Right lobe of liver (tissue), 4 donors: ENCODE results near the gene DAPK1.

Source experiments
- POLR2A ChIP-seq: fragments of 450-650 bp; IDR thresholded peaks from one replicate; pipeline ENCODE4 v1.6.1; 2017; ENCODE audit warnings: antibody characterized with exemption, mild to moderate bottlenecking
- TF ChIP-seq, protein P1 (sequence below), 4 donors: fragments of 200-600 bp in 3 of 4; fragments of 450-650 bp in 1 of 4; IDR thresholded peaks; one replicate each; pipeline versions ENCODE4 v1.5.1 to v1.8.0; 2016 to 2022; ENCODE audit warnings: antibody characterized with exemption in 4 of 4, mild to moderate bottlenecking in 2 of 4
- donor health status: DM: no; HTN: no; CAD: no.
- donor health status: DM: no; HTN: no; CAD: no.
- donor health status: DM: no; HTN: yes; CAD: no.

DNA sequence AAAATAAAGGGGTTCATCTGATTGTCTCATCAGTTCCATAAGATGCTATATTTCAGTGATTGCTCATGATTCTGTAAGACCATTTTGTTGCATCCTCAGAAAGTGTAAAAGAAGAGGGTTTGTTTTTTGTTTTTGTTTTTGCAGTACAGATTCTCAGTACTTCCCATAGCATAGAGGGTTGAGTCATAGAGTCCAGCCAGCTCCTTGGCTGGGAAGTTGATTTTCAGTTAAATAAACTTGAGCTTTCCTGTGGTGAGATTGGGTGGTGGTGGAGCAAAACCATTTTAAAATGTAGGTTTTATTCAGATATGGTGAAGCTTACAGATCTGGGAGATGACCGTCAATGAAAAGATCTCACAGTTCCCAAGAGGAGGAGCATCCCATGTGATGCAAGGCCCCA lies 48.2 kb downstream of the DAPK1 start:
- no peak for TF ChIP-seq POLR2A
- TF ChIP-seq, protein P1, sequence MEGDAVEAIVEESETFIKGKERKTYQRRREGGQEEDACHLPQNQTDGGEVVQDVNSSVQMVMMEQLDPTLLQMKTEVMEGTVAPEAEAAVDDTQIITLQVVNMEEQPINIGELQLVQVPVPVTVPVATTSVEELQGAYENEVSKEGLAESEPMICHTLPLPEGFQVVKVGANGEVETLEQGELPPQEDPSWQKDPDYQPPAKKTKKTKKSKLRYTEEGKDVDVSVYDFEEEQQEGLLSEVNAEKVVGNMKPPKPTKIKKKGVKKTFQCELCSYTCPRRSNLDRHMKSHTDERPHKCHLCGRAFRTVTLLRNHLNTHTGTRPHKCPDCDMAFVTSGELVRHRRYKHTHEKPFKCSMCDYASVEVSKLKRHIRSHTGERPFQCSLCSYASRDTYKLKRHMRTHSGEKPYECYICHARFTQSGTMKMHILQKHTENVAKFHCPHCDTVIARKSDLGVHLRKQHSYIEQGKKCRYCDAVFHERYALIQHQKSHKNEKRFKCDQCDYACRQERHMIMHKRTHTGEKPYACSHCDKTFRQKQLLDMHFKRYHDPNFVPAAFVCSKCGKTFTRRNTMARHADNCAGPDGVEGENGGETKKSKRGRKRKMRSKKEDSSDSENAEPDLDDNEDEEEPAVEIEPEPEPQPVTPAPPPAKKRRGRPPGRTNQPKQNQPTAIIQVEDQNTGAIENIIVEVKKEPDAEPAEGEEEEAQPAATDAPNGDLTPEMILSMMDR (IDR thresholded peaks at IDR 0.05), result no peak
